ENCODE data around the gene MTOR. TPM values are rescaled to one million over a fixed set of nuclear protein-coding genes. Genes with fewer than 3 reads are reported as not detected.

Gene MTOR
- total and polyA plus RNA-seq, 2 of the 8 experiments (the other 6 are each of a cell fraction or from before 2014, with no cell fraction given), result 44.2 to 76.8 TPM

GRCh38 chr1:11187494-11187893 lies 74.9 kb downstream of the MTOR start:
- Histone ChIP-seq H3K27ac (ENCODE audit: low read depth, low read length) (no peak overlapping the region), H3K23me2 (ENCODE audit: low read depth, low read length) (no peaks in the 10 kb centered on the region; the same call in 1 of the 2 replicates), H3K18ac (ENCODE audit: extremely low read depth, low read length) (no peak overlapping the region), H3K4me2 (ENCODE audit: insufficient read depth in 1 of 2, low read depth in 2 of 2, low read length in 2 of 2) (no peak overlapping the region), H3K9me3 (ENCODE audit: insufficient read depth in 2 of 2, low read depth in 1 of 2, low read length in 1 of 2) (no peaks in the 10 kb centered on the region), H3K14ac (ENCODE audit: insufficient read length) (no peak overlapping the region), H3K4ac (replicated peaks; ENCODE audit: insufficient read length, low read depth, low read length) (no peak overlapping the region), H2BK15ac (ENCODE audit: low read length) (no peak overlapping the region), H3K27me3 (replicated peaks in 1 of 4; ENCODE audit: control insufficient read depth in 3 of 4, extremely low read depth in 1 of 4, insufficient read depth in 3 of 4, low read length in 3 of 4) (no peaks in the 10 kb centered on the region), H4K20me1 (replicated peaks in 1 of 2; ENCODE audit: control insufficient read depth in 1 of 2, insufficient read depth in 2 of 2, low read length in 2 of 2) (peaks cover 0 to 9% of the 10 kb centered on the region in 2 experiments), H3K79me2 (ENCODE audit: control insufficient read depth in 1 of 2, insufficient read depth in 2 of 2, low read length in 2 of 2) (no peaks in the 10 kb centered on the region), H3K56ac (replicated peaks; ENCODE audit: insufficient read length, low read depth, low read length) (no peak overlapping the region), H3K4me1 (replicated peaks in 1 of 4; ENCODE audit: control insufficient read depth in 3 of 4, insufficient read depth in 4 of 4, low read length in 3 of 4) (no peaks in the 10 kb centered on the region), H3K36me3 (ENCODE audit: control insufficient read depth in 2 of 4, insufficient read depth in 4 of 4, low read length in 3 of 4) (peaks cover 0 to 13% (median 5%) of the 10 kb centered on the region in 4 experiments; a peak in 5 of 8 replicates), H4K91ac (replicated peaks; ENCODE audit: insufficient read length, low read length) (no peak overlapping the region), H4K8ac (ENCODE audit: extremely low read depth, insufficient read depth, low read length) (no peak overlapping the region), H3K9ac (replicated peaks in 1 of 4; ENCODE audit: extremely low read depth in 1 of 4, low read depth in 3 of 4, low read length in 3 of 4) (no peak overlapping the region), H3K79me1 (ENCODE audit: low read depth, low read length) (peaks cover 3% of the 10 kb centered on the region; the same call in 1 of the 2 replicates), H2BK20ac (ENCODE audit: low read length) (no peak overlapping the region), H2AFZ (ENCODE audit: low read length) (no peak overlapping the region), H3K23ac (ENCODE audit: insufficient read length) (no peak overlapping the region), H2BK5ac (ENCODE audit: low read depth, low read length) (no peak overlapping the region), H4K5ac (ENCODE audit: insufficient read length, low read depth, low read length) (no peak overlapping the region), H2BK120ac (replicated peaks; ENCODE audit: low read depth, low read length) (no peak overlapping the region), H2BK12ac (ENCODE audit: low read depth, low read length) (no peak overlapping the region), H2AK5ac (ENCODE audit: low read depth, low read length) (no peak overlapping the region), H3K4me3 (ENCODE audit: extremely low read depth in 1 of 4, insufficient read depth in 2 of 4, low read depth in 3 of 4, low read length in 4 of 4) (no peak overlapping the region)
- FAIRE-seq (no peak), DNase-seq (ENCODE audit: low read depth in 1 of 2, low spot score in 2 of 2) (no peak)
- 100% methylated on average over 2 of the region's 2 CpGs; no CpG with 5 or more reads in 1 of the 2 experiments for WGBS, 2 experiments (ENCODE audit: extremely low coverage in 1 of 2, insufficient coverage in 1 of 2, insufficient read length in 1 of 2, insufficient replicate concordance in 2 of 2, low coverage in 1 of 2, low lambda C conversion rate in 2 of 2, missing lambda C conversion rate in 1 of 2)
- ChIA-PET CTCF (ENCODE audit: partially characterized antibody) (interaction anchor here (0.9 kb wide), 1 partner anchor 9 kb away, joined by 4 read pairs; no protein-coding TSS in a partner anchor), POLR2A (ENCODE audit: partially characterized antibody) (no interaction called here)
- TF ChIP-seq JUND (IDR thresholded peaks at IDR 0.05; ENCODE audit: low read length) (no peak), RAD21 (IDR thresholded peaks at IDR 0.05 in 1 of 2, conservative IDR thresholded peaks at IDR 0.05 in 1 of 2; ENCODE audit: low read depth in 2 of 2, low read length in 2 of 2) (no peak), GABPA (IDR thresholded peaks at IDR 0.05; ENCODE audit: borderline replicate concordance, insufficient read depth, low read length) (no peak), EGR1 (IDR thresholded peaks at IDR 0.05; ENCODE audit: borderline replicate concordance, low read depth, low read length) (no peak), POLR2A (IDR thresholded peaks at IDR 0.05; ENCODE audit: control extremely low read depth in 1 of 2, low read depth in 2 of 2, low read length in 2 of 2) (no peak), TAF1 (IDR thresholded peaks at IDR 0.05; ENCODE audit: low read depth, low read length) (no peak), TEAD4 (IDR thresholded peaks at IDR 0.05; ENCODE audit: low read depth, low read length) (no peak), CREB1 (IDR thresholded peaks at IDR 0.05) (no peak), ZNF274 (IDR thresholded peaks at IDR 0.05; ENCODE audit: borderline replicate concordance, extremely low read depth, low read length) (no peak), JUN (IDR thresholded peaks at IDR 0.05; ENCODE audit: low read depth, low read length) (no peak), EZH2 (IDR thresholded peaks at IDR 0.05; ENCODE audit: low read depth, low read length, severe bottlenecking) (no peak), RXRA (IDR thresholded peaks at IDR 0.05; ENCODE audit: insufficient read depth, low read depth, low read length) (no peak), SIN3A (conservative IDR thresholded peaks at IDR 0.05 in 1 of 2, IDR thresholded peaks at IDR 0.05 in 1 of 2; ENCODE audit: low read depth in 1 of 2, low read length in 2 of 2) (no peak)
- TF ChIP-seq, protein P1, sequence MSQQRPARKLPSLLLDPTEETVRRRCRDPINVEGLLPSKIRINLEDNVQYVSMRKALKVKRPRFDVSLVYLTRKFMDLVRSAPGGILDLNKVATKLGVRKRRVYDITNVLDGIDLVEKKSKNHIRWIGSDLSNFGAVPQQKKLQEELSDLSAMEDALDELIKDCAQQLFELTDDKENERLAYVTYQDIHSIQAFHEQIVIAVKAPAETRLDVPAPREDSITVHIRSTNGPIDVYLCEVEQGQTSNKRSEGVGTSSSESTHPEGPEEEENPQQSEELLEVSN (IDR thresholded peaks at IDR 0.05), result no peak

Measured in H1 (cell line).